Ovary (tissue), 3 donors: ENCODE data around the gene TRAK2.

ENCODE experiments used
- EP300 ChIP-seq: sonication (generic); formaldehyde crosslinking; IDR thresholded peaks from one replicate; pipeline ENCODE4 v1.6.1; 2017; ENCODE audit warnings: antibody characterized with exemption
- POLR2A ChIP-seq: fragments of 450-650 bp; IDR thresholded peaks from one replicate; pipeline ENCODE4 v1.6.1; 2017; ENCODE audit warnings: antibody characterized with exemption, mild to moderate bottlenecking, moderate library complexity
- TF ChIP-seq, protein P1 (sequence below), 3 donors: fragments of 450-650 bp in 2 of 3; fragments of 200-600 bp in 1 of 3; IDR thresholded peaks; one replicate each; pipeline versions ENCODE4 v1.5.1 to v1.8.0; 2016 to 2022; ENCODE audit warnings: antibody characterized with exemption in 3 of 3, mild to moderate bottlenecking in 1 of 3
- donor health status: DM: no; HTN: no; CAD: no.

DNA sequence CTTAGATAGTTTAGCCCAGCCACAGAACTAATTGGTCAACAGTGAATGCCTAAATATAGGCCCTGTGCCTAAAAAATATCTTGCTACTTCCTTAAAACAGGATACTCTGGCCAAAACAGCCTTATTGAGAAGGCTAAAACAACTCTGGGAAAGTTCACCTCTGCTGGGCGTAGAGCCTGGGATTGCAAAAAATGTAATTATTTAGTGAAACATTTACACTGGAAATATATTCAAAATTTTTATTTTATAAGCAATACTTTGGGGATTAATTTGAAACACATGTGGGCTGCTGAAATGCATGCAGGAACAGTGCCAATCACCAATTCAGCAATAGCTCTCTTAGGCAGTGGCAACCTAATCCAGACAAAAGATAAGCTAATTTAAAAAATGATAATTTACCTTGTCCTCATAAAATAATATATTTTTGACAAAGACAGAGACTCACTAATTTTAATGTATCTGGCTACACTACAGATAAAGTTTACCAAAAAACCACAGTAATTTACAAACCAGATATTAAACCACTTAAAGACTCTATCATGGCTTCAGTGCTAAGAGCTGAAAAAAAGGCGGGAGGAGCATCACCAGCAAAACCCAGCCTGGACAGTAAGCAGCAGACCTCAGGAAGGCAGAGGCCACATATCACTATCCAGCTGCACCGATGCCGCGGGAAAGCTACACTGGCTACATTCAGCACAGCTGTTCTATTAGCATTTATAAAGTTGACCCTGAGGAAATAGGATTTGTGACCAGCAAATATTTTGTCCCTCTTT, 18.5 kb downstream of the TRAK2 start:
- TF ChIP-seq, protein P1, sequence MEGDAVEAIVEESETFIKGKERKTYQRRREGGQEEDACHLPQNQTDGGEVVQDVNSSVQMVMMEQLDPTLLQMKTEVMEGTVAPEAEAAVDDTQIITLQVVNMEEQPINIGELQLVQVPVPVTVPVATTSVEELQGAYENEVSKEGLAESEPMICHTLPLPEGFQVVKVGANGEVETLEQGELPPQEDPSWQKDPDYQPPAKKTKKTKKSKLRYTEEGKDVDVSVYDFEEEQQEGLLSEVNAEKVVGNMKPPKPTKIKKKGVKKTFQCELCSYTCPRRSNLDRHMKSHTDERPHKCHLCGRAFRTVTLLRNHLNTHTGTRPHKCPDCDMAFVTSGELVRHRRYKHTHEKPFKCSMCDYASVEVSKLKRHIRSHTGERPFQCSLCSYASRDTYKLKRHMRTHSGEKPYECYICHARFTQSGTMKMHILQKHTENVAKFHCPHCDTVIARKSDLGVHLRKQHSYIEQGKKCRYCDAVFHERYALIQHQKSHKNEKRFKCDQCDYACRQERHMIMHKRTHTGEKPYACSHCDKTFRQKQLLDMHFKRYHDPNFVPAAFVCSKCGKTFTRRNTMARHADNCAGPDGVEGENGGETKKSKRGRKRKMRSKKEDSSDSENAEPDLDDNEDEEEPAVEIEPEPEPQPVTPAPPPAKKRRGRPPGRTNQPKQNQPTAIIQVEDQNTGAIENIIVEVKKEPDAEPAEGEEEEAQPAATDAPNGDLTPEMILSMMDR (IDR thresholded peaks at IDR 0.05) = no peak
- TF ChIP-seq POLR2A = no peak
- no peak for TF ChIP-seq EP300
